Natural killer cell treated with Interleukin-12 subunit alpha and Interleukin-12 subunit beta and Interleukin-15 and Interleukin-18, amount 100 ng/mL, for 72 hours (primary cell): Measurements from ENCODE around the gene TENM4. TPM values are rescaled to one million over a fixed set of nuclear protein-coding genes. Genes with fewer than 3 reads are reported as not detected.

ENCODE experiments used
- ATAC-seq, 2 donors: fragments of 150-1000 bp; cut with Tn5 transposase in 1 of 2; sonication (Bioruptor Pico), chemical (Tn5 transposase) in 1 of 2; 2 replicates each; pipeline ENCODE4 v1.10.0; 2021
- DNase-seq: peaks from one replicate; pipeline ENCODE4 v3.0.0; 2022; ENCODE audit warnings: low spot score
- H3K27ac Mint-ChIP-seq, 2 donors: 1 replicate in 1 of 2; 2 replicates in 1 of 2; pipeline ENCODE4 v1.8.0; 2022; ENCODE audit warnings: mixed read lengths in 2 of 2, mild to moderate bottlenecking in 1 of 2, moderate library complexity in 1 of 2
- H3K27me3 Mint-ChIP-seq, 2 donors: 1 replicate in 1 of 2; 2 replicates in 1 of 2; pipeline ENCODE4 v1.8.0; 2022; ENCODE audit warnings: mixed read lengths in 2 of 2
- H3K36me3 Mint-ChIP-seq: one replicate; pipeline ENCODE4 v1.8.0; 2022; ENCODE audit warnings: mixed read lengths
- H3K4me1 Mint-ChIP-seq, 2 donors: 1 replicate in 1 of 2; 2 replicates in 1 of 2; pipeline ENCODE4 v1.8.0; 2022; ENCODE audit warnings: low read depth in 2 of 2, mixed read lengths in 2 of 2, mild to moderate bottlenecking in 1 of 2
- H3K4me3 Mint-ChIP-seq: one replicate; pipeline ENCODE4 v1.8.0; 2022; ENCODE audit warnings: mixed read lengths
- H3K9me3 Mint-ChIP-seq: 2 replicates; pipeline ENCODE4 v1.8.0; 2022; ENCODE audit warnings: mixed read lengths
- total RNA-seq, 2 donors: library from RNA; stranded (reverse); gene quantifications; one replicate each; pipeline ENCODE4 v1.2.3, GENCODE V29; 2022

TENM4 gene
- total RNA-seq, 2 donors from 2014 or later = not detected

- no peak for ATAC-seq
- Mint-ChIP-seq H3K4me1 (no peaks in the 10 kb centered on the region), H3K9me3 (no peaks in the 10 kb centered on the region), H3K27me3 (no peaks in the 10 kb centered on the region), H3K4me3 (no peak overlapping the region), H3K36me3 (no peaks in the 10 kb centered on the region), H3K27ac (no peak overlapping the region)
- DNase-seq = no peak
Observed at GRCh38 chr11:79466411-79466810, 25.6 kb upstream of the TENM4 start.

GRCh38 chr11:79465160-79465559 lies 24.3 kb upstream of the TENM4 start:
- no peak overlapping the region for H3K27ac Mint-ChIP-seq
- no peaks in the 10 kb centered on the region for H3K36me3 Mint-ChIP-seq
- no peaks in the 10 kb centered on the region for H3K9me3 Mint-ChIP-seq
- H3K4me1 Mint-ChIP-seq = no peaks in the 10 kb centered on the region
- no peak overlapping the region for H3K4me3 Mint-ChIP-seq
- ATAC-seq (no peak), DNase-seq (no peak)
- no peaks in the 10 kb centered on the region for H3K27me3 Mint-ChIP-seq

DNA sequence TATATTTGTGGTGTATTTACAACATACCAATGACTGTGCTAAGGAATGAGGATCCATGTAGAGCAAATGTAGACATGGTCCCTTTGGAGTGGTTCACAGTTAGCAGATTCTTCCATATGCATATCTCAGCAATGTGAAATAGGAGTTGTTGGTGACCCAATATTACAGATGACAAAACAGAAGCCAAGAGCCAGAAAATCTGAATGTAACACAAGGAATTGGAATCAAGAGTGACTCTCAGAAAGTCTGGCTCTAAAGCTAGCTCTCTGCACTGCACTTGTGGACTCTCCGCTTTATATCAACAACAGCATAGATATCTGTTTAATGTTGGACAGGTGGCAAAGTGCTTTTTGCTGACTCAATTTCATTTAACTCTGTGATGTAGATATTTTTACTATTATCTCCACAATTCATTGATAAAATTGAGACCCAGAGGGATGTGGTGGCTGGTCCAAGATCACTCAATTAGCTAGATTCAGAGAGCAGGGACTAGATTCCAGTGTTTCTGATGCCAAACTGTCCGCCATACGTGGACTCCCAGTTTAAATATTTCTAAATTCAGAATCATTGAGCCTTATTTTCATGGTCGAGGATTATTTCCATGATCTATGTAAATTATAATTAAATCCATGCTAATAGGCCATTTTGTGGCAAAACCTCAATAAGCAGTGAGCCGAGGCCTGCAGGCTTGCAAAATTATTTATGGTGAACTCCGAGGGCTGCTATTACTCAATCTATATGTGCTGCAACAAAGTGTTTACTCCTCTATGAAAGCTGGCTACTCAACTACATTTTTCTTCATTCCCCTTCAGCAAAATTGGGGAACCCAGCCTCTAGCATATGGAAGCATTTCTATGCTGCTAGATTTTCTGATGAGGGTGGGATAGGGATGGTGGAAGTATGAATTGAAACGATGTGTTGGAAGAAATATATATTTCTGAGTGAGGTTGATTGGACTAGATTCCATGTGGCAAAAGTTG lies 21.1 kb upstream of the TENM4 start:
- Mint-ChIP-seq H3K27ac (no peak overlapping the region), H3K4me3 (no peak overlapping the region), H3K36me3 (no peaks in the 10 kb centered on the region), H3K9me3 (no peaks in the 10 kb centered on the region), H3K4me1 (no peaks in the 10 kb centered on the region), H3K27me3 (no peaks in the 10 kb centered on the region)
- ATAC-seq (no peak), DNase-seq (no peak)

DNA sequence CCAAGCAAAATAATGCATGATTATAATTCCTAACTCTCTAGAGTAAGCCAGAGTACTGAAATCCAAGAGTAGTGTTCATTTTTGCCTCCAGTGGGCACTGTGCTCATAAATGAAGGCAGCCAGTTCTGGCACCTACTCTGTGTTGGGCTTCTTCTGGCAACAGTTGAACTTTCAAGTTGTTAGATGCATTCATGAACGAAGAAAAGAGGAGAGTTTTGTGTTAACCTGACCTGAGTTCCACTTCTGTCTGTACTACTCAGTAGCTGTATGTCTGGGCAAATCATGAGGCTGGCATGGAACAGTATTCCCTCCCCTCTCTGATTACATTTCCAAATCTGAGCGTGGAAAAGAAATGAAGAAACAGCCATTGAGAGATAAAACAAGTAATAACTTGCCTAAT lies 20.3 kb upstream of the TENM4 start:
- H3K9me3 Mint-ChIP-seq = no peaks in the 10 kb centered on the region
- peaks cover 0 to 3% of the 10 kb centered on the region in 2 donors for H3K27me3 Mint-ChIP-seq
- ATAC-seq (no peak), DNase-seq (no peak)
- H3K4me3 Mint-ChIP-seq = no peak overlapping the region
- no peak overlapping the region for H3K27ac Mint-ChIP-seq
- no peaks in the 10 kb centered on the region for H3K36me3 Mint-ChIP-seq
- no peaks in the 10 kb centered on the region for H3K4me1 Mint-ChIP-seq

DNA sequence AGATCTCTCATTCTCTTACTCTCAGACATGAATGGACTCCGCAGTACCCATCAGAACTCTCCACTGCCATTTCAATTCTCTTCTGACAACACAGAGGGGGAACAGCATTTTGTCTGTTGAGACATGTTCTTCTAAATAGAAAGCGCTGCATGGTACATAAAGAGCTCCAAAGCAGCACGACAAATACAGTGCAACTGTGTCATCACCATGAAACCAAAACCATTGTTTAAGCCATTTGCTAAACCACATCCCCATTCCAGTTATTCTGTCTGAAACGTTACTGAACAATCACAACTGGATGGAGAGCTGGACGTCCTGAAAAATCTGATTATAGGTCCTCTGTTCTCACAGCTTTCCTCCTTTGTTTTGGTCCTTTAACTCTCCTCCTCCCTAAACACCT lies 17.9 kb upstream of the TENM4 start:
- Mint-ChIP-seq H3K9me3 (no peaks in the 10 kb centered on the region), H3K4me1 (no peaks in the 10 kb centered on the region), H3K27me3 (peaks cover 0 to 3% of the 10 kb centered on the region in 2 donors), H3K36me3 (no peaks in the 10 kb centered on the region), H3K4me3 (no peak overlapping the region), H3K27ac (no peak overlapping the region)
- no peak for ATAC-seq
- DNase-seq = no peak

DNA sequence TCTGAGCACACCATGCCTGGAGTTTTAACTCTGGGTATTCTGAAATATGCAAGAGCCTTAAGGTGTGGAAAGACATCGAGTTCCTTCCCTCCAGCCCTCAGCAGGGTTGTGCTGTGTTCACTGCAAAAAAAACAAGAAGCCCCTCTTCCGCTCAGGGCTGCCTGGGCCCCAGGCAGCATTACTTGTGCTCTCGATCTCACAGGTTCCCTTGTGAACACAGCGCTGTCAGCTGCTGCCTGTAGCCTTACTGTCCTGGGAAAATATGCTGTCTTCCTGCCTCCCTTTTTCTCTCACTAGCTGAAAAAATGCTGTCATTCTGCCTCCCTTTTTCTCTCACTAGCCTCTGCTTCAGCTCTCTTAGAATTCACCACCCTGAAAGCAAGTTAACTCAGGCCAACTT lies 15.7 kb upstream of the TENM4 start:
- H3K27ac Mint-ChIP-seq = no peak overlapping the region
- no peaks in the 10 kb centered on the region for H3K36me3 Mint-ChIP-seq
- ATAC-seq (no peak), DNase-seq (no peak)
- no peaks in the 10 kb centered on the region for H3K4me1 Mint-ChIP-seq
- H3K9me3 Mint-ChIP-seq = no peaks in the 10 kb centered on the region
- H3K4me3 Mint-ChIP-seq = no peak overlapping the region
- peaks cover 0 to 3% of the 10 kb centered on the region in 2 donors for H3K27me3 Mint-ChIP-seq

- Mint-ChIP-seq H3K9me3 (peaks cover 2% of the 10 kb centered on the region), H3K27me3 (peaks cover 0 to 3% of the 10 kb centered on the region in 2 donors), H3K27ac (no peak overlapping the region), H3K4me3 (no peak overlapping the region), H3K36me3 (no peaks in the 10 kb centered on the region), H3K4me1 (no peaks in the 10 kb centered on the region)
- ATAC-seq (no peak), DNase-seq (no peak)
Observed at GRCh38 chr11:79453617-79454016, 12.8 kb upstream of the TENM4 start.

- DNase-seq = no peak
- ATAC-seq = no peak
- H3K4me1 Mint-ChIP-seq = no peaks in the 10 kb centered on the region
- no peak overlapping the region for H3K4me3 Mint-ChIP-seq
- no peaks in the 10 kb centered on the region for H3K36me3 Mint-ChIP-seq
- peaks cover 0 to 5% of the 10 kb centered on the region in 2 donors for H3K27me3 Mint-ChIP-seq
- H3K27ac Mint-ChIP-seq = no peak overlapping the region
- peaks cover 2% of the 10 kb centered on the region for H3K9me3 Mint-ChIP-seq
Observed at GRCh38 chr11:79449040-79449439, 8.2 kb upstream of the TENM4 start.

- Mint-ChIP-seq H3K27me3 (peaks cover 15 to 18% of the 10 kb centered on the region in 2 donors), H3K9me3 (peaks cover 6% of the 10 kb centered on the region), H3K4me1 (no peaks in the 10 kb centered on the region), H3K36me3 (no peaks in the 10 kb centered on the region), H3K27ac (no peak overlapping the region), H3K4me3 (no peak overlapping the region)
- no peak for ATAC-seq
- no peak for DNase-seq
Observed at GRCh38 chr11:79447038-79447786, 6.4 kb upstream of the TENM4 start.

DNA sequence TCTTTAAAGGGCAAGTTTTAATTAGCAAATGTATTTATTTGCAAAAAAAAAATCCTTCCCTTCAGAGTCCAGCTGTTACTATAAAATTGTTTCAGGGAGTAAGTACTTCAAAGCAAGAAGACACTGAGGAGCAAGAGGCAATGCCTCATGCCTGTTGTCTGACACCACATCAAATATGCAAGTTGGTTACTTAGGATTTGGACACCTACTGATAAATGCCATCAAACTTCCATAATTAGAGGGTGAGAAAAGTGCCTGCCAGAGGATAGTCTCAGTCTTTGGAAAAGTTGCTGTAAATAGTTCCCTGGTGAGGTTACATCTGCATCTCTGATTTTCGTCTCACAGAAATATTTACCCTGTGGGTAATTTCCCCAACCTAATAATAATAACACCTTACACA lies 4.1 kb upstream of the TENM4 start:
- H3K4me3 Mint-ChIP-seq = no peak overlapping the region
- H3K36me3 Mint-ChIP-seq = peaks cover 7% of the 10 kb centered on the region
- peaks cover 9% of the 10 kb centered on the region for H3K9me3 Mint-ChIP-seq
- DNase-seq (no peak), ATAC-seq (no peak)
- peaks cover 30 to 33% of the 10 kb centered on the region in 2 donors for H3K27me3 Mint-ChIP-seq
- no peak overlapping the region for H3K27ac Mint-ChIP-seq
- H3K4me1 Mint-ChIP-seq = peaks cover 0 to 4% of the 10 kb centered on the region in 2 donors

DNA sequence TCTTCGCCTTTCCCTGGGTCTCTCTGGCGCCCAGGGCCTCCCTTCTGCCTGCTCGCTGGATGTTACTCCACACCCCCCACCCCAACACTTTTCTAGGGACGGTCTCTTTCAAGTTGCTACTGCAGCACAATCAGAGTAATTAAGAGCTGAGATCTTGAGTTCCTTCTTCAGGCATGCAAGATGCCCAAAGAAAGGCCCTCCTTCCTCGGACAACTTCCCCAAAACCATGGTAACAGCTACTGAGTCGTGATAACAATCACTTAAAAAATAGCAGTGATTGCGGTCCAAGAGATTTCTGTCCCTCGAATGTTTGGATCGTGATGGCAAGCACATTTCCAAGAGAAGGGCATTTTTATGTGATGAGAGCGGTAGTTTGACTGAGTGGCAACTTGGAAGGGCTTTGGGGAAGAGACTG lies 638 bp upstream of the TENM4 start:
- H3K4me3 Mint-ChIP-seq = peak overlapping the region; percentile 18
- DNase-seq = no peak
- H3K27ac Mint-ChIP-seq = no peak overlapping the region
- peaks cover 41 to 45% of the 10 kb centered on the region in 2 donors for H3K27me3 Mint-ChIP-seq
- peaks cover 7% of the 10 kb centered on the region for H3K9me3 Mint-ChIP-seq
- peaks cover 7% of the 10 kb centered on the region for H3K36me3 Mint-ChIP-seq
- peaks cover 0 to 4% of the 10 kb centered on the region in 2 donors for H3K4me1 Mint-ChIP-seq
- no peak for ATAC-seq

DNA sequence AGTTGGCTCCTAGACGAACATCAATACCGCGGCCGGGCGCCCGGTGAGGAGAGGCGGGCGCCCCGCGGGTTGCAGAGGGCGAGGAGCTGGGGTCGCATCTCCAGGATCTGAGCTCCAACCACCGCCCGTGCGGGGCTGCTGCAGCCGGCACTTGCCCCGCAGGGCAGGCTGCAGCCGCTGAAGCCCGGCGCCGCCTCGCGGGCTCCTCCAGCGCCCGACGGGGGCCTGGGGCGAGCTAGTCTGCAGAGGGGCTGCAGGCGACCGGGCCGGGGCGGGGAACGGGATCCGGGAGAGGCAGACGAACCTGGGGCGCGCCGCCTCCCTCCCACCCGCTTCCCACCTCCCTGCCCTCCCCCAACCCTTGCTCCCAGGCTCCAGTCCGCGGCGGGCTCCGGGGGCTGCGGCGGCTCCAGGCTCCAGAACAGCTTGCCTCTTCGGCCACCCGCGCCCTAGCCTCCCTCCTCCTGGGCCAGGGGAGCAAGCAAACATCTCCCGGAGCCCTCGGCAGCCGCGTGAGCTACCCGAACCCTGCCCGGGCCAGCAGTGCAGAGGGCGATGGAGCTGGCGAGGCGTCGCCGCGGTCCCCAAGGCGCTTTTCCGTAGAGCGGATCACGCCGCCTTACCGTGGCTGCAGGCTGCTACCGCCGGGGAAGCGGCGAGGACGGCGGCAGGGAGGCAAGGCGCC lies 802 bp downstream of the TENM4 start:
- Mint-ChIP-seq H3K4me3 (no peak overlapping the region), H3K36me3 (peaks cover 7% of the 10 kb centered on the region), H3K27ac (no peak overlapping the region), H3K9me3 (peaks cover 7% of the 10 kb centered on the region), H3K27me3 (peaks cover 42 to 58% of the 10 kb centered on the region in 2 donors), H3K4me1 (peaks cover 0 to 4% of the 10 kb centered on the region in 2 donors)
- DNase-seq = no peak
- ATAC-seq = no peak

DNA sequence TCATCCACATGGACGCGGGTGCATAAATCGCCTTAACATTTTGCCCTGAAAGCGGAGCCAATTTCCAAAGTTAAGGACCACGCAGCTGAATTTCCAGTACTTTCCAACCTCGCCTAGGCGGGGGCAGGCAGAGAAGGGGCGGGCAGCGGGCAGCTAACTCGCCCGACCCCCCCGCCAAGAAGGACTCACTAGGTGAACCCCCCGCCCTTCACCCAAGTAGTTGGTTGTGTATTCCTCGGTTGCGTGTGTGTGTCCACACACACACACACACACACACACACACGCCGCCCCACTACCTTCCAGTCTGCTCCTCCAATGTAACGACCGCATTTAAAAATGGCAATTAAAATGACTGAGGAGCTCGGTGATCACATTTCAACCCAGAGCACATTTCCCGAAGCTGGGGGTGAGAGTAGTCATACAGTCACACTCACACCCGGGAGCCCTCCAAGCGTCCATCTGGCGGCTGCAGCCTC lies 1.4 kb downstream of the TENM4 start:
- no peak for DNase-seq
- H3K4me1 Mint-ChIP-seq = peaks cover 0 to 4% of the 10 kb centered on the region in 2 donors
- no peak overlapping the region for H3K4me3 Mint-ChIP-seq
- no peak overlapping the region for H3K27ac Mint-ChIP-seq
- no peak for ATAC-seq
- peaks cover 7% of the 10 kb centered on the region for H3K9me3 Mint-ChIP-seq
- H3K36me3 Mint-ChIP-seq = peaks cover 7% of the 10 kb centered on the region
- peaks cover 44 to 58% of the 10 kb centered on the region in 2 donors for H3K27me3 Mint-ChIP-seq
